SU-DHL-6 (cell line): ENCODE results near the gene B3GNT9.

Experiments
- H2AFZ ChIP-seq: fragments of 200-600 bp; sonication (generic); 2 replicates; pipeline ENCODE4 v1.6.1; 2014; ENCODE audit warnings: low read depth, mild to moderate bottlenecking, moderate library complexity, mixed read lengths, antibody characterized with exemption, low read length; ENCODE audit not compliant: severe bottlenecking
- H3F3A ChIP-seq: fragments of 200-600 bp; shearing (Covaris generic); 2 replicates; pipeline ENCODE4 v1.6.0; 2016; ENCODE audit warnings: antibody characterized with exemption, mild to moderate bottlenecking; ENCODE audit not compliant: insufficient read depth
- H3K27ac ChIP-seq: fragments of 200-600 bp; sonication (generic); 2 replicates; pipeline ENCODE4 v1.5.1; 2016; ENCODE audit warnings: low read depth, mild to moderate bottlenecking, low read length, moderate library complexity, mixed read lengths
- H3K27me3 ChIP-seq: fragments of 200-600 bp; sonication (generic), shearing (Covaris generic); 2 replicates; pipeline ENCODE4 v1.6.0; 2014; ENCODE audit warnings: mild to moderate bottlenecking, low read length
- H3K36me3 ChIP-seq: fragments of 200-600 bp; sonication (generic); 2 replicates; pipeline ENCODE4 v1.6.1; 2014; ENCODE audit warnings: mild to moderate bottlenecking, low read length, mixed read lengths
- H3K4me2 ChIP-seq: fragments of 300-600, 200-600 bp; shearing (Covaris generic), sonication (generic); 2 replicates; pipeline ENCODE4 v1.6.0; 2014; ENCODE audit warnings: low read length, low read depth, mild to moderate bottlenecking; ENCODE audit not compliant: poor library complexity, severe bottlenecking
- H3K4me3 ChIP-seq: fragments of 200-600 bp; sonication (generic); 2 replicates; pipeline ENCODE4 v1.5.1; 2014; ENCODE audit warnings: antibody characterized with exemption, low read length, mild to moderate bottlenecking, mixed read lengths; ENCODE audit not compliant: insufficient read depth, poor library complexity, severe bottlenecking
- H3K79me2 ChIP-seq: fragments of 200-600 bp; sonication (generic); 2 replicates; pipeline ENCODE4 v1.6.1; 2014; ENCODE audit warnings: mild to moderate bottlenecking, low read length, moderate library complexity; ENCODE audit not compliant: insufficient read depth
- H3K9ac ChIP-seq: fragments of 200-600 bp; sonication (generic); 2 replicates; pipeline ENCODE4 v1.7.0; 2014; ENCODE audit warnings: mild to moderate bottlenecking, low read length
- H3K9me2 ChIP-seq: fragments of 200-600 bp; sonication (generic); replicated peaks from 2 replicates; pipeline ENCODE4 v1.6.1; 2014; ENCODE audit warnings: low read length; ENCODE audit not compliant: insufficient read depth
- H3K9me3 ChIP-seq: fragments of 200-600 bp; sonication (generic); 2 replicates; pipeline ENCODE4 v1.6.1; 2014; ENCODE audit warnings: low read length, mixed read lengths; ENCODE audit not compliant: insufficient read depth
- H4K20me1 ChIP-seq: fragments of 200-600 bp; sonication (generic); 2 replicates; pipeline ENCODE4 v1.6.1; 2014; ENCODE audit warnings: low read depth, mild to moderate bottlenecking, antibody characterized with exemption, low read length, moderate library complexity, mixed read lengths
- CTCF ChIP-seq: fragments of 200-600 bp; sonication (generic); IDR thresholded peaks from one replicate; pipeline ENCODE4 v1.5.1; 2017; ENCODE audit warnings: antibody characterized with exemption, mild to moderate bottlenecking, low read length, moderate library complexity; ENCODE audit not compliant: insufficient read depth, poor library complexity, severe bottlenecking
- EZH2phosphoT487 ChIP-seq: fragments of 200-600 bp; sonication (generic), shearing (Covaris generic); conservative IDR thresholded peaks from 2 replicates; pipeline ENCODE4 v1.6.1; 2018; ENCODE audit warnings: mild to moderate bottlenecking, antibody characterized with exemption, low read length, moderate library complexity, mixed read lengths

Gene B3GNT9

GRCh38 chr16:67115639-67116038 lies 35.2 kb downstream of the B3GNT9 start:
- Histone ChIP-seq H3F3A (0 out of 2 replicates have a peak, but pooled peaks cover 4% of the 10 kb centered on the region), H4K20me1 (no peaks in the 10 kb centered on the region), H3K27me3 (no peaks in the 10 kb centered on the region), H3K36me3 (no peaks in the 10 kb centered on the region), H3K4me3 (no peak overlapping the region), H3K27ac (no peak overlapping the region), H3K9ac (no peak overlapping the region), H3K79me2 (peaks cover 41% of the 10 kb centered on the region), H3K4me2 (no peak overlapping the region), H2AFZ (no peak overlapping the region), H3K9me3 (no peaks in the 10 kb centered on the region), H3K9me2 (no peaks in the 10 kb centered on the region)
- TF ChIP-seq EZH2phosphoT487: no peak
- TF ChIP-seq CTCF: no peak

GRCh38 chr16:67114793-67115192 lies 36.0 kb downstream of the B3GNT9 start:
- no peaks in the 10 kb centered on the region for H3K9me2 ChIP-seq
- no peaks in the 10 kb centered on the region for H3K36me3 ChIP-seq
- no peaks in the 10 kb centered on the region for H3K9me3 ChIP-seq
- no peak for TF ChIP-seq CTCF
- TF ChIP-seq EZH2phosphoT487: no peak
- H3K4me3 ChIP-seq: no peak overlapping the region
- H3K27ac ChIP-seq: no peak overlapping the region
- 0 out of 2 replicates have a peak, but pooled peaks cover 4% of the 10 kb centered on the region for H3F3A ChIP-seq
- peaks cover 49% of the 10 kb centered on the region for H3K79me2 ChIP-seq
- H2AFZ ChIP-seq: no peak overlapping the region
- no peaks in the 10 kb centered on the region for H3K27me3 ChIP-seq
- H3K4me2 ChIP-seq: no peak overlapping the region
- no peak overlapping the region for H3K9ac ChIP-seq
- no peaks in the 10 kb centered on the region for H4K20me1 ChIP-seq

DNA sequence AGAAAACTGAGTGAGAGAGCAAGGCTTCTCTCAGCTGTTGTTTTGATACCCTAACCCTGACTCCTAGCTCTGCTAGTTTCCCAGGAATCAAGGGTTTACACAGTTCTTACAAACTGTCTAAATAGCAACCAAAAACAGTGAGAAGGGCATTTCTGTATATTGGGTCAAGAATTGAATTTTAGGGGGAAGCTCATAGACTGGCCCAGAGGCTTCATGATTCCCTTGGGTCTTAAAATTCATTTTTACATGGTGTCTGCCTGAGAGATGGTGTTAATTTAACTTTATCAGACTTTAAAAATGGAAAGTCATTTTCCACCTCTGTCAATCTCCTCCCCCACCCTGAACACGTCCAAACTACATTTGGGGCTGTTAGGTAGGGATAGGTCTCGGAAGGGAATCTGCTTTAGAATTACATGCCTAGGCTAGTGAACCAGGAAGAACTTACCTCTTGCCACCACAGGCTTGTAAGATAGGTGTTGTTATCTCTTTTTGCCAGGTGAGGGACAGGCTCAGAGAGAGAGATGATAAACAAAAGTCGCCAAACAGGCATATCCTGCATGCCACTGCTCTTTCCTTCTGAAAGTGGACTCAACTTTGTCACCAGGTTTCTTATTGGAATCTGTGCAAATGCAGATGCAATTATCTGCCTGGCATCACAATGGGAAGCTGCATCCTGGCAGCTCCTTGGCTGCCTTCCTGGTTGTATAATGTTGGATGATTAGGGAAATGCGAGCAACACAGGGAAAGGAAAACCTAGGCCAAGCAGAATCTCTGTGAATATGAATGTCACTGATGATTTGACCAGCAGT lies 38.0 kb downstream of the B3GNT9 start:
- H3K9me3 ChIP-seq: no peaks in the 10 kb centered on the region
- no peak overlapping the region for H3K4me2 ChIP-seq
- no peaks in the 10 kb centered on the region for H3K36me3 ChIP-seq
- H3K27me3 ChIP-seq: no peaks in the 10 kb centered on the region
- H3K27ac ChIP-seq: no peak overlapping the region
- H3K9me2 ChIP-seq: no peaks in the 10 kb centered on the region
- H2AFZ ChIP-seq: no peak overlapping the region
- peaks cover 48% of the 10 kb centered on the region for H3K79me2 ChIP-seq
- H3F3A ChIP-seq: 0 out of 2 replicates have a peak, but pooled peaks cover 5% of the 10 kb centered on the region
- H4K20me1 ChIP-seq: no peaks in the 10 kb centered on the region
- no peak overlapping the region for H3K9ac ChIP-seq
- no peak overlapping the region for H3K4me3 ChIP-seq
- TF ChIP-seq EZH2phosphoT487 (no peak), CTCF (no peak)
